ENCODE results near the gene PDCD4.

Gene PDCD4

DNA sequence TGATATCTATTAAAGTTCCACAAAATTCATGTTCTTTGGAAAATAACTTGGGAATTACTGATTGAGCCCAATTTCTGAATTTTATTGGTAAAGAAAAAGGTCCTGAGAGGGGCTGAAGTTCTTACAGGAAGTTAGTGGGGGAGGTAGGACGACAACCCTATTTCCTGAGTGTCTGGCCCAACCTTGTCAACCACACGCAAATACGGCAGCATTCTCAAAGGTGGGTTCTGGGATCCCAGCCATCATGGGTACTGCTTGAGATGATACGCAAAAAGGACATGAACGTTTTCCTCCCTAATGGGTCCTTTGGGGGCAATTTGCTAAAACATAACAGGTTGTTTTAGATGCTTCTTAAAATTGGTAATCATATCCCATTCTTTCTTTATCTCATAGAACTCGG lies 2.7 kb upstream of the PDCD4 start:
- H3K27ac ChIP-seq: no peak overlapping the region
- ChIA-PET CTCF (interaction anchor here (0.9 kb wide), 1 partner anchor 28 kb away, joined by 4 read pairs; no protein-coding TSS in a partner anchor), POLR2A (ENCODE audit: low non-redundant PET) (no interaction called here)
- TF ChIP-seq, protein P1, sequence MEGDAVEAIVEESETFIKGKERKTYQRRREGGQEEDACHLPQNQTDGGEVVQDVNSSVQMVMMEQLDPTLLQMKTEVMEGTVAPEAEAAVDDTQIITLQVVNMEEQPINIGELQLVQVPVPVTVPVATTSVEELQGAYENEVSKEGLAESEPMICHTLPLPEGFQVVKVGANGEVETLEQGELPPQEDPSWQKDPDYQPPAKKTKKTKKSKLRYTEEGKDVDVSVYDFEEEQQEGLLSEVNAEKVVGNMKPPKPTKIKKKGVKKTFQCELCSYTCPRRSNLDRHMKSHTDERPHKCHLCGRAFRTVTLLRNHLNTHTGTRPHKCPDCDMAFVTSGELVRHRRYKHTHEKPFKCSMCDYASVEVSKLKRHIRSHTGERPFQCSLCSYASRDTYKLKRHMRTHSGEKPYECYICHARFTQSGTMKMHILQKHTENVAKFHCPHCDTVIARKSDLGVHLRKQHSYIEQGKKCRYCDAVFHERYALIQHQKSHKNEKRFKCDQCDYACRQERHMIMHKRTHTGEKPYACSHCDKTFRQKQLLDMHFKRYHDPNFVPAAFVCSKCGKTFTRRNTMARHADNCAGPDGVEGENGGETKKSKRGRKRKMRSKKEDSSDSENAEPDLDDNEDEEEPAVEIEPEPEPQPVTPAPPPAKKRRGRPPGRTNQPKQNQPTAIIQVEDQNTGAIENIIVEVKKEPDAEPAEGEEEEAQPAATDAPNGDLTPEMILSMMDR (conservative IDR thresholded peaks at IDR 0.05; ENCODE audit: low read depth): no peak
- DNase-seq (ENCODE audit: low spot score): no peak

- ChIA-PET CTCF (interaction anchor here (0.7 to 0.8 kb wide), 2 partner anchors 1267 to 1592 kb away, joined by 3 read pairs; no protein-coding TSS in a partner anchor), POLR2A (ENCODE audit: low non-redundant PET) (no interaction called here)
- TF ChIP-seq, protein P1 (conservative IDR thresholded peaks at IDR 0.05; ENCODE audit: low read depth): no peak
- H3K27ac ChIP-seq: peak overlapping the region; percentile 97
- no peak for DNase-seq (ENCODE audit: low spot score)
Measured at GRCh38 chr10:110870823-110871297, 868 bp upstream of the PDCD4 start.

GRCh38 chr10:110872145-110872983 lies 636 bp downstream of the PDCD4 start:
- TF ChIP-seq, protein P1 (conservative IDR thresholded peaks at IDR 0.05; ENCODE audit: low read depth): no peak
- DNase-seq (ENCODE audit: low spot score): peak; percentile 57
- peak overlapping the region; percentile 97 for H3K27ac ChIP-seq
- ChIA-PET POLR2A (ENCODE audit: low non-redundant PET) (interaction anchor here (0.6 to 0.9 kb wide), 2 partner anchors 20 to 1044 kb away, joined by 3 to 4 read pairs; no protein-coding TSS in a partner anchor), CTCF (interaction anchor here (0.7 kb wide), 3 partner anchors 68 to 549 kb away, joined by 3 to 5 read pairs (median 4); no protein-coding TSS in a partner anchor)

- TF ChIP-seq, protein P1 (conservative IDR thresholded peaks at IDR 0.05; ENCODE audit: low read depth): no peak
- peak overlapping the region; percentile 97 for H3K27ac ChIP-seq
- no peak for DNase-seq (ENCODE audit: low spot score)
- POLR2A ChIA-PET (ENCODE audit: low non-redundant PET): no interaction called here
- CTCF ChIA-PET: interaction anchor here (0.7 kb wide), 4 partner anchors 69 to 1069 kb away, joined by 3 to 5 read pairs (median 4); no protein-coding TSS in a partner anchor
Measured at GRCh38 chr10:110872984-110873923, 1.5 kb downstream of the PDCD4 start.

DNA sequence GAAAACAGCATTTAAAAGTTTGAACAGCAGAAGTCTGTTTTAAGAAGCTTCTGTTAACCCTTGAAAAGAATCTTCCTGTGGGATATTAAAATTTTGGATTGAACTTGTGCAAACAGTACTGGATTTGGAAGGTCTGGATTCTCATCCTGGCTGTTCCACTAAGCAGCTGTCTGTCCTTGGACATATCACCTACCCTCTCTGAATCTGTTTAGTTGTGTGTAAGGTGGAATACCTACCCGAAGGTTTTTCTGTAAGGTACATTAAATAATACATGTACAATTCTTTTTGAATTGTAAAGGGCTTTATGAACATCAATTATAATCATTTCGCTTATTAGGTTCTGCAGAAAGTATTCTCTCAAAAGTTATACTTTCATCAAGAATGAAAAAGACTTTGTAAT lies 2.2 kb downstream of the PDCD4 start:
- ChIA-PET CTCF (interaction anchor here (0.7 kb wide), 1 partner anchor 1068 kb away, joined by 3 read pairs; no protein-coding TSS in a partner anchor), POLR2A (ENCODE audit: low non-redundant PET) (no interaction called here)
- H3K27ac ChIP-seq: no peak overlapping the region
- TF ChIP-seq, protein P1 (conservative IDR thresholded peaks at IDR 0.05; ENCODE audit: low read depth): no peak
- no peak for DNase-seq (ENCODE audit: low spot score)

DNA sequence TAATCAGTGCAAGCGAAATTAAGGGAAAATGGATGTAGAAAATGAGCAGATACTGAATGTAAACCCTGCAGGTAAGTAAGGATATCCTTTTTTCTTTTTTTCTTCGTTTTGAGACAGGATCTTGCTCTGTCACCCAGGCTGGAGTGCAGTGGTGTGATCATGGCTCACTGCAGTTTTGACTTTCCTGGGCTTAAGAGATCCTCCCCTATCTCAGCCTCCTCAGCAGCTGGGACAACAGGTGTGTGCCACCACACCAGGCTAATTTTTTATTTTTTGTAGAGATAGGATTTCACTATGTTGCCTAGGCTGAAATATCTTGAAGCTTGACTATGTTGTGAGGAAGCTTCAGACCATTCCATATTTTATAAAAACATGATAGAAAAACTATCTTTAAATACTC lies 4.3 kb downstream of the PDCD4 start:
- CTCF ChIA-PET: no interaction called here
- no peak for DNase-seq (ENCODE audit: low spot score)
- POLR2A ChIA-PET (ENCODE audit: low non-redundant PET): no interaction called here
- H3K27ac ChIP-seq: no peak overlapping the region
- TF ChIP-seq, protein P1 (conservative IDR thresholded peaks at IDR 0.05; ENCODE audit: low read depth): no peak
